COLO668 (cell line): Measurements from ENCODE around the gene BMAL2.

Experiments used
- DNase-seq: peaks from one replicate; lab custom pipeline; 2025; ENCODE audit not compliant: unreplicated experiment; lab: John Stamatoyannopoulos, UW

BMAL2 gene

GRCh38 chr12:27355979-27356378 is 23.3 kb downstream of the BMAL2 start:
- DNase-seq: no peak

- DNase-seq: no peak
Measured at GRCh38 chr12:27359578-27360340, 27.1 kb downstream of the BMAL2 start.

DNA sequence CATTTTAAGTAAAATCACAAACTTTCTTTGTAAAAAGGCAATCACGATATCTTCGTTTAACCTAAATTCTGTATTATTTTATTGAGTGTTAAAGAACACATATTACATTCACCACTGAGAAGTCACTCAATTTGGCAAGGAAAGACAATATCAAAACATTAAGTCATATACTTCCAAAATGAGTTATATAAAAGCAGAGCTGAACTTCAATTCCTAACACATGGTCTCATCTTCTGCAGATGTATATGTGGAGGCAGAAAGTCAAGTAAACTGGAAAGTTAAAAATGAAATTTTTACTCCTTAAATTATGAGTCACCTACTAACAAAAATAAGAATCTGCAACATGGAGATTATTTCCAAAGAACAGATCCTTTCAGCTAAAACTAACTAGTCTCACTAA is 28.7 kb downstream of the BMAL2 start:
- no peak for DNase-seq

GRCh38 chr12:27366621-27367020 is 34.0 kb downstream of the BMAL2 start:
- DNase-seq: no peak

DNA sequence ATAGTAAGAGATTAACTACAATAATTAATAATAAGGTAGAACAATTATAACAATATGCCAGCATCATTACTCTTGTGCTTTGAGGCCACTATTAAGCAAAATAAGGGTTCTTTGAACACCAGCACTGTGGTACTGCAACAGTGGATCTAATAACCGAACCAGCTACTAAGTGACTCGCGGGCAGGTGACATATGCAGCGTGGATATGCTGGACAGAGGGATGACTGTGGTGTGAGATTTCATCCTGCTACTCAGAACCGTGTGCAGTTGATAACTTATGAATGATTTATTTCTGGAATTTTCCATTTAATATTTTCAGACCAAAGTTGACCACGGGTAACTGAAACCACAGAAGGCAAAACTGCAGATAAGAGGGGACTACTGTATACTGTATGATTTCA is 34.4 kb downstream of the BMAL2 start:
- DNase-seq: no peak

DNA sequence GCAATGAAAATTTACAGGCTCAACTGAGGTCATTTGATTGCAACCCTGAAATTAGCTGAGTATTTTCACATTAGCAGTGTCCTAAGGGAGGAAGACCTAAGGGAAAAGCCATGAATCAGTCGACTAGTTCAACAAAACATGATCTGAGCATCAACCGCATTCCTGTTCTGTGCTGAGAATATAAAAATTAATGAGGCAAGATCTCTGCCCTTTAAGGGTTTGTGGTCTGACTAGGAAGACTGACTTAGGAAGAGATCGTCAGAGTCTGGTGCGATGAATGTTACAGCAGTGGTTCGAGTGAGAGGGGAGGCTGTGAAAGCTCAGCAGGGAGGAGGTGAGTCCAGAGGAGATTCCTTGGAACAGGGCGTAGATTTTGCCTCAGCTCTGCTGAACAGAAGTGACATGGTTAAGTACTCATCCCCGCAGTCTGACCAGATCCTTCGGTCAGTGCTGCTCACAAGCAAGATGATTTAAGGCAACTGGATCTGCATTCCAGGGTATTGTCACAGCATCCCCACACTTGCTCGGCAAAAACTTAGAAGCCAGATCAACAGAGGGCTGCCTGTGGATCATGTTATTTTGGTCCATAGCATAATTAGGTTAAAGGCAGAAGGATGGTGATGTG is 49.6 kb downstream of the BMAL2 start:
- no peak for DNase-seq
